GM19043 (cell line): ENCODE measurements around the gene FABP3.

Experiments
- ATAC-seq: cut with Tn5 transposase; IDR thresholded peaks from one replicate; pipeline ENCODE4 v1.9.1; 2021; ENCODE audit warnings: low read depth; ENCODE audit not compliant: unreplicated experiment

FABP3 gene

GRCh38 chr1:31373897-31374486, 1.1 kb upstream of the FABP3 start:
- no peak for ATAC-seq

DNA sequence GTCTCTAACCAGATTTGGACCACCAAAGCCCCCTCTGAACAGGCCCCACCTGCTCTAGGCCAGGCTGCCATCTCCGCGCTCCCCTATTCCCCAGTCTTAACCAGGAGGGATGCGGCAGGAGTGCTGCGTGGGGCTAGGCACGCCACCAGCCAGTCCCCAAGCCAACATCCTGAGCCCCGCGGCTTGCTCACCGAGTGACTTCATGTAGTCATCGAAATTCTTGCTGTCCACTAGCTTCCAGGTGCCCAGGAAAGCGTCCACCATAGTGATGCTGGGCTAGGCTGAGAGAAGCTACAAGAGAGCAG, 173 bp downstream of the FABP3 start:
- ATAC-seq: no peak

GRCh38 chr1:31372051-31372450, 825 bp downstream of the FABP3 start:
- no peak for ATAC-seq

DNA sequence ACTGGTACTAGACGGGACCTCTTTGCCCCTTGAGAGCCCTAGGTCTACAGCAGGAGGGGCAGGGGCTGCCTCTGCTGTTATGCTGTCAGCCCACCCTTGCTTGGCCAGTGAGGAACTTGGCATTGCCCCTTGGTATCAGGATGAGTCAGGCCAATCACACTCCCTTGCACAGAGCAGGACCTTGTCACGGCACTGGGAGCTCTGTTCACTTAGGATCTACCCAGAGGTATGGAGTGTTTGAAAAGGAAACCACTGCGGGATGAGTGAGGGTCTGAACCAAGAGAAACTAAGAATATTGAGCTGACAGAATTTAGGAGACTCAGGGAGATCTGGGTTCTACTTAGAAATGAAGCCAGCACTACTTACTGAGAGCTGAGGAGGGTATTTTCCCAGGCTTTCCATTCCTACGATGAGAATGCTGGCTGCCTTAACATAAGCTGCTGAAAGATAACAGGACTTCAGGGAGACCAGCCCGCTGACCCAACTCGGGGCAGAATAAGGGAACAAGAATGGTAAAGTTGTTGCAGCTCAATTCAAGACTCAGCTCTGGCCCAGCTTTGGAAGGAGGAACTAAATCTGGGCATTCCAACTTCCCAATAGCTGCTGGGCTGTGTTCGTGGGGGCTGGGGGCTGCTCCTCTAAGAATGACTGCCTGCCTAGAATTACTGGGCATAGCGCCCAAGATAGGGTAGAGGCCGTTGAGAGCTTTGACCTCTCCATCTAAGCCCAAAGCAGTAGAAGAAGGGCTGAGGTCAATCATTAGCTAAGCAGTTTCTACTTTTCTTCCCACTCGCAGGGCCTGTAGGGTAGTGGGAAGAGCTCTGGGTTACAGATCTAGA, 1.5 kb downstream of the FABP3 start:
- no peak for ATAC-seq

DNA sequence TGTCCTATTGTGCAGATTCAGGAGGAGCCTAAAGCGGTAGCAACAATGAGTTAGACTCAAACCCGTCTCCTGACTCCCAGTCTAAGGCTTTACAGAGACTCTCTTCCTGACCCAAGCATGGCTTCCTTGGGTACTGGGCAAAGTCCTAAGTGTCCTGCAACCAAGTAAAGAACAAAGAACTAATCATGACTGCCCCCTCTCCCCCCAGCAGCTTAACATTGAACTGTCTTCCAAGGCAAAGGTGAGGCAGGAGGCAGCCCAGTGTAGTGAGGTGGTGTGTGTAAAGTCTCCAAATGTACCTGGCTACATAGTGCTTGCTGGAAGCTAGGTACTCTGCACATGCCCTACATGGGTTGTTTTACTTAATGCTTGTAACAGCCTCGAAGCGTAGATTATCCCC, 2.3 kb downstream of the FABP3 start:
- no peak for ATAC-seq

GRCh38 chr1:31370021-31370420, 2.9 kb downstream of the FABP3 start:
- no peak for ATAC-seq

GRCh38 chr1:31368611-31369107, 4.2 kb downstream of the FABP3 start:
- no peak for ATAC-seq

- ATAC-seq: no peak
These were observed 6.1 kb downstream of the FABP3 start for GRCh38 chr1:31366796-31367195.

DNA sequence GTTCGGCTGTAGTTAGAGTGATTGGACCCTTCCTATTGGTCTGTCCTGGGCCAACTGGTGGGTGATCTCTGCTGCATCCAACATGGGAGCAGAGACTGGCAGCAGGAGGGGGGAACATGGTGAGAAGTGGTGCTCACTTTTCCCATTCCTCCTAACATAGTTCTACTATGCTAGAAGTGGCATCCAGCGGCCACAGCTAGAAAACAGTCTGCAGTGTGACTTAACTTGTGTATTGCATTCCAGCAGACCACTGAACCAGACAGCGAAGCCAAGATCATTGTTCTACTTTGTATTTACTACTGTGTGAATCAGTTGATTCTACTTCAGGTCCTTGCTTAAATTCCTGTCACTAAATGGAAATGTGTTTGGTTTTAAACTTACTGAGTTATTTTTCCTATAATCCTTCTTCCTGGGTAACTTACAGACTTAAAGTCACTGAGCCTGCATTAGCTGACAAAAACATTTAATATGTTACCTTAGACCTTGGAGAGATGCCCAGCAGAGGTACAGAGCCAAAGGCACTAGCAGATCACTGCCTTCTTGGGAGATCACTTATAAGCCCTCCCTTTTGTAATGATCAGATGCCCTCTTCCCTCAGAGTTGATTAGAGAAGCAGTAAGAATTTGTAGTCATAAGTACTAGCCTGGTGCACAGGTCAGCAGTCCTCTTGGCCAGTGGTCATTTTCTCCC, 8.2 kb downstream of the FABP3 start:
- ATAC-seq: no peak

GRCh38 chr1:31362032-31362431, 10.8 kb downstream of the FABP3 start:
- ATAC-seq: no peak

GRCh38 chr1:31361607-31362006, 11.3 kb downstream of the FABP3 start:
- no peak for ATAC-seq

GRCh38 chr1:31356427-31356826, 16.4 kb downstream of the FABP3 start:
- ATAC-seq: no peak

GRCh38 chr1:31354283-31354682, 18.6 kb downstream of the FABP3 start:
- ATAC-seq: no peak

GRCh38 chr1:31348449-31348848, 24.4 kb downstream of the FABP3 start:
- no peak for ATAC-seq

- ATAC-seq: no peak
These were observed 26.1 kb downstream of the FABP3 start for GRCh38 chr1:31346785-31347184.

GRCh38 chr1:31345635-31346034, 27.2 kb downstream of the FABP3 start:
- ATAC-seq: no peak

DNA sequence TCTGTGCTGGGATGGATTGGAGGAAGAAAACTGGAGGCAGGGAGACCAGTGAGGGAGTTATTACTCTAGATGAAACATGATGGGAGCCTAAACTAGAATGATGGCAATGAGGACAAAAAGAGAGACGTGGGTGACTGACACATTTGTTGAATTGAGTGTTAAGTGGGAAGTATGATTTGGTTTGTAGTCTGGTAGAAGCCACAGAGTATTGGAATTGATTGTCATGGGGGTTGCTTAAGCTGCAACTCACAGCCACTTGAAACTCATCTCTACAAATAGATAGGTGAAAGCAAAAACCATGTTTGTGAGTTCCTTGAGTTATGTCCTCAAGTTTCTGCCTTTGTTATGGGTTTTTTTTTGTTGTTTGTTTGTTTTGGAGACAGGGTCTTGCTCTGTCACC, 28.4 kb downstream of the FABP3 start:
- no peak for ATAC-seq

DNA sequence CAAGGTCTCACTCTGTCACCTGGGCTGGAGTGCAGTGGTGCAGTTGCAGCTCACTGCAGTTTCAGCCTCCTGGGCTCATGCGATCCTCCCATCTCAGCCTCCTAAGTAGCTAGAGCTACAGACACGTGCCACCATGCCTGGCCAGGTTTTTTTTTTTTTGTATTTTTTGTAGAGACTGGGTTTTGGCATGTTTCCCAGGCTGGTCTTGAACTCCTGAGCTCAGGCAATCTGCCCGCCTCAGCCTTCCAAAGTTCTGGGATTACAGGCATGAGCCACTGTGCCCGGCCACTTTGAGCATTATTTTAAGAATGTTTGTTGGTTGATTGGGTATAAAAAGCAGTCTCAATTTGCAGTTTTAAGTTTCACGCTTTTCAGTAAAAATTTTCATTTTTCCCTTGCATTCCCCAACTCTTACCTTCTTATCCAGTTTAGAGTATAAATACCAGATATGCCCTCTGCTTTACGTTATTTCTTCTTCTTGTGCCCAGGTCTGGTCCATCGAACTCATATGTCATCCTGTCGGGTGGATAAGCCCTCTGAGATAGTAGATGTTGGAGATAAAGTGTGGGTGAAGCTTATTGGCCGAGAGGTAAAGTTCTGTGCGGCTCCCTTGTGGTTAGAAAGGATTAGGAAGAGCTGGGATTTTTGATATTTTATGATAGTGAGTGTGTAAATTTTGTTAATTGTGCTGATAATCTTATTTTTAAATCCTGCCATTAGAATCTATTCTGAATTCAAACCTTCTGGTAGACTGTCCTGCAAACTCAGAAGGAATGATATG, 36.0 kb downstream of the FABP3 start:
- ATAC-seq: no peak

- no peak for ATAC-seq
These were observed 37.9 kb downstream of the FABP3 start for GRCh38 chr1:31335007-31335406.

- ATAC-seq: no peak
These were observed 45.5 kb downstream of the FABP3 start for GRCh38 chr1:31327381-31327780.

GRCh38 chr1:31326461-31326860, 46.4 kb downstream of the FABP3 start:
- no peak for ATAC-seq
